GM18873 (cell line): ENCODE measurements around the gene DNMT3A.

Experiments
- ATAC-seq: cut with Tn5 transposase; IDR thresholded peaks from one replicate; pipeline ENCODE4 v1.9.1; 2021; ENCODE audit warnings: mild to moderate bottlenecking, moderate library complexity, moderate number of reproducible peaks; ENCODE audit not compliant: unreplicated experiment, low FRiP score

DNMT3A gene

DNA sequence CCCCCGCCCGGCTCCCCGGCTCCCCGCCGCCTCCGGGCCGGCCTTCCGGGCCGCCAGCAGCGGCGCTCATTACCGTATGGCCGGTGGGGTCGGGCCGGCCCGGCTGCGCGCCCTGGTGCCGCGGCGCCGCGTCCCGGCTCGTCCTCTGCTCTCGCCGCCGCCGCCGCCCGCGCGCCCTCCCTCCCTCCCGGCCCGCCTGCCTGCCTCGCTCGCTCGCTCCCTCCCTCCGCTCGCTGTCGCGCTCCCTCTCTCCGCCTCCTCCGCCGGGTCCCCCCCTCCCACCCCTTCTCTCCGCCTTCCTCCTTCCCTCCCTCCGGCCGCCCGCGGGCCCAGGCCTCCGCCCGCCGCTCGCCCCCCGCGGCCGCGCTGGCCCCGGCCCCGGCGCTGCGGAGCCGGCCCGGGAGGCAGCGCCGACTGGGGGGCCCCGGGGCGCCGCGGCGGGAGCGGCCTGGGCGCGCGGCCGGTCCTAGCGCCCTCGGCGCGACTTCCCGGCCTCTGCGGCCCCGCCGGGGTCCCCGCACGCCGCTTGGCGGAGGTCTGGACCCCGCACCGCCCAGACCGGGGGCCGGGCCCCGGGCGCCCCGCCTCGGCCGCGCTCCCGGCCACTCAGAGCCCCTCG, at the start of gene DNMT3A:
Gene DNMT3A (minus strand): TSS at position 173 of the 619 bp plus-strand sequence. CDS start 27,941 bp downstream, outside the sequence.
- ATAC-seq, result no peak

GRCh38 chr2:25389161-25389560, 47.4 kb upstream of the DNMT3A start:
- no peak for ATAC-seq

- ATAC-seq, result no peak
These were observed 46.8 kb upstream of the DNMT3A start for GRCh38 chr2:25388491-25388890.

- no peak for ATAC-seq
These were observed 46.2 kb upstream of the DNMT3A start for GRCh38 chr2:25387876-25388449.

DNA sequence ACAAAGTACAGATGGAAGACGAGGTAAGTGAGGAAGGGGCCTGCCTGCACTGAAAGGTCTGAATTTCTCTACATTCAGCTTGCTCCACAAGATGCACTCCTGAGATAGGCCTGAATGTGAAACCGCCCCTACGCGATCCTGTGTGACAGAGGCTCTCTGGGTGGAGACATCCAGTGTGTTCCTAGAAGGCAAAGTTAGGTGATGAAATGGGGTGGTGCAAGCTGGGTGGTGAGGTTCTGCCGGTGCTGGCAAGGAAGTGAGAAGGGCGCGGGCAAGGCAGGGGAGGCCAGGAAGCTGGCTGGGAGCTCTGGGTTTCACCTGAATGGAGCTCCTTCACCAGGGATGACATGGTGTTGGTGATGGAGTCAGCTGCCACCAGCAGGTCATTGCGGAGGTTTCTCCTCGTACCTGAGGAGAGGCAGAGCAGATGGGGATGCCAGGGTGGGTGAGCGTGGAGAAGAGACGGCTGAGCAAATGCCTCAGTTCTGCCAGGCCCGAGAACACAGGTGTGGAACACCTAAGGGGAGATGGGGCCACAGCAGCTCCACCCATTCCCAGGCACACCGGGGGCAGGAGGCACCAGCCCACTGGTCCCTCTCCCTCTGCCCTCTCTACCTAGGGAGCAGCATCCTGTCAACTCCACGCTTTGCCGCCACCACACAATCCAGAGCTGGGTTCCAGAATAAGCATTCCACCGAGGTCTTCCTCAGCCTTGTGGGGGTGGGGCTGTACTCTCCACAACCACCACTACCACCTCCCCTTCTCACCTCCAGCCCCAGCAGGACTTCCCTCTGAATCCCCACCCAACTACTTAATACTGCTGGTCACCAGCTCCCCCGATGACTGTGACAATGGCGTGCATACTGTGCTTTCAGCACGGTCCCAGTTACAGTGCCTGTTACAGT, 45.5 kb upstream of the DNMT3A start:
- no peak for ATAC-seq

DNA sequence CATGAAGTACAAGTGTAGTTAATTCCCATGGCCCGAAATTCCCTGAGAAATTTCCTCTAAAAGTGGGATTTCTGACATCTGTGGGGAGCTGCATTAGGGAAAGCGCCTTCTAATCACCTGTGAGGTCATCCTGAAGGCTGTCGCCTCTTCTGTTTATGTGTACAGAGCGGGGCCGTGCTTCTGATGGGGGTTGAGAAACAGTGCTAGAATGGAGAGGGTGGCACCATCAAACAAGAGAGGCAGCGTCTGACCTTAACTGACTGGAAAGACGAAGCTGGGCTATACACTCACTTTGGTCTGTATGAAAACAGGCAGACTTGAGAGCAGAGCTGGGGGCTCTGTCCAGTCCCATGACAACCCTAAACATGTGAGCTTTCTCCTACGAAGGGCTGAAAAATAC, 44.2 kb upstream of the DNMT3A start:
- no peak for ATAC-seq

DNA sequence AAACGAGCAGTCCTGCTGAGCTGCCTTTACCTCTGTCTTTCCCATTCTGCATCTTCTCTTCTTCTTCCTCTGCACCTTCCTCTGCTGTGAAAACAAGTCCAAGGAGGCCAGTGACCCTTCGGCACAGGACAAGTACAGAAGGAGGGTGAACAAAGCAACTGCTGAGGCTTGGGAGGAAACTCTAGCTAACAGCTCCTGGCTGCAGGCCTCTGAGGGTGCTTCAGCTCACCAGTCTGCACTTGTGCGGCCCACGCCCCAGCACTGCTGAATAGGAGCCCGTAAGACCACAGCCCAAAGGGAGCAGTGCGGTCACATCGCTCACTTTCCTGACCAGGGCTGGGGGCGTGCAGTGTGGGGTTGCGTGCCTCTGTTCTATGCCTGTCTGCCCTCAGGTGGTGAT, 42.1 kb upstream of the DNMT3A start:
- no peak for ATAC-seq

GRCh38 chr2:25381502-25381901, 39.8 kb upstream of the DNMT3A start:
- ATAC-seq, result no peak

GRCh38 chr2:25380586-25381375, 39.1 kb upstream of the DNMT3A start:
- ATAC-seq, result no peak

DNA sequence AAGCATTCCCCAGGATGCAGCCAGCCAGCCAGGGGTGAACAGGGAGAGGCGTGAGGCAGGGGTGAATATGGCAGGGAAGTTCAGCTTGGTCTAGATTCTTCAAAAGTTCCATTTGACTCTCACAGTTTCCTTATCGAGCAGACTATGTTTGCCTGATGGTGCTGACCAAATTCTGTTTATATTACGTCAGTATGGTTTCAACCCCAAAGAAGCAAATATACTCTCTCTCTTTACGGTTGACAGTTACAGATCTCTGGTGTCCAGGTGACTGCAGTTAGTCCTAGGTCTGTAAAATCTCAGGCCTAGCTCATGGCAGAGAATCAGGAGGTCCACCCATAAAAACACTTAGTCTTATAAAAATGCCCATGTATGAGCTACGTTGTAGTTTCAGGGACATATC, 38.3 kb upstream of the DNMT3A start:
- no peak for ATAC-seq

DNA sequence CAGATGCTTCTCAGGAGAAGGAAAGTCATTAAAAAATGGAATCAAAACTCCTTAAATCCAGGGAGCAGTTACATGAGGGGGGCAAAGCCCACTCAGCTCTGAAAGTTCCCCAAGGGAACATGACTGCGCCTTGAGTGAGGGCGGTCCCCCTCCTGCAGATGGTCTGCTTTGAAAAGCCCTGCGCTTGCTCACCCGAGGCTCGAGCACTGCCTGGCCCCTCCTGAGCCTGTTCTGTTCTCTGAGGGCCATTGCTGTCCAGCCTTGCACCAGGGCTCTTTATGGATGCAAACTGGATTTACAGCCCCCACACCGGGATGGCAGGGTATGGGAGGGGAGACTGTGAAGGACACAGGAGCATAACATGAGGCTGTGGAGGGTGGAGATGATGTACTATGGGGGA, 37.8 kb upstream of the DNMT3A start:
- no peak for ATAC-seq

- no peak for ATAC-seq
These were observed 37.2 kb upstream of the DNMT3A start for GRCh38 chr2:25378731-25379490.

- no peak for ATAC-seq
These were observed 36.2 kb upstream of the DNMT3A start for GRCh38 chr2:25377822-25378421.

GRCh38 chr2:25376750-25377621, 35.3 kb upstream of the DNMT3A start:
- peak; percentile 89 for ATAC-seq

DNA sequence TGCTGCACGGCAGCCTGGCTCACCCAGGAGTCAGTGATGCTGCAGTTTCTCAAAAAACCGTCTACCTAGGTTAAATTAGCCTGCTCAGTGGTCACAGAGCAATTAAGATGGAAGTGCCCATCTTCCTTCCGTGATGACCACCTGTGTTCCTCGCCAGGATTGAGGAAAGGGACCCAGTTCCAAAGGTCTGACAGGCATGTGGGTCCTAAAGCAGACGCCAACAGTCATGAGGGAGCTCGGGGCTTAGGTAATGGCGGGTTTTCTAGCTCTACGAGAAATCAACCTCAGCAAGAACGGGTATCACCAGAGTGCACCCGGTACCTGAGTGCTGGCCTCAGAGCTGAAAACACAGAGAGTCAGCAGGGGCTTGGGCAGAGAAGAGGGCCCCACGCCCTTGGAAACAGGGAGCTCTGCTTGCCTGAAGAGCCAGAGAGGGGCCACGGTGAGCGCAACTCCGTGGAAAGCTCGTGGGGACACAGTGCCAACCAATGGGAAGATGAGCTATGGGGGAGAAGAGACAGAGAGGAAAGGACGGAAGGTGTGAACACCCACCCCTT, 34.3 kb upstream of the DNMT3A start:
- ATAC-seq, result no peak

DNA sequence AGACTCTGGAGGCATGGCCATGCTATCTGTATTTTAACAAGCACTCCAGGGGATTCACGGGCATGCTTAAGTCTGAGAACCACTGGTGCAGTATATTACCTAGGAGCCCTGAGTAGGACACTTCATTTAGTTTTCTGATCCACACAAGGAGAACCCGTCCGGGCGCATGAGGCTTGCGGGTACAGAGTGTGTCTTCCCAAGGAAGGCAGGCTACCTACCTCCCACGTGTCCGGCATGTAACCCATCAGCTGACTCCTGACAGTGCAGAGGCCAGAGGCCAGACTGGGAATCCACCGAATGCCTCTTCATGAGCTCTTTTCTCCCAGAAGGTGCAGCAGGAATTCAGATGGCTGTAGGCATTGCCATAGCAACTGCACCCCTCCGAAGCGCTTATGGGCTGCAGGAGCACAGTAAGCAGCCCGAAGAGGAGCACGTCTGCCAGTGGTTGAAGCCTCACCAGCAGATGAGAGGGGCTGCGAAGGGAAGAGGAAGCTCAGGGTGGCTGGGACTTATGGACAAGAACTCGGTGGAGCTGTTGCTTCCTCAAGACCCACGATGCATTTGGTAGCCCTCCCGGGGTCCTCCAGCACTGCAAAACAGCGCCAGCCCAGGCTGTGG, 33.8 kb upstream of the DNMT3A start:
- no peak for ATAC-seq

- no peak for ATAC-seq
These were observed 33.1 kb upstream of the DNMT3A start for GRCh38 chr2:25374827-25375226.

DNA sequence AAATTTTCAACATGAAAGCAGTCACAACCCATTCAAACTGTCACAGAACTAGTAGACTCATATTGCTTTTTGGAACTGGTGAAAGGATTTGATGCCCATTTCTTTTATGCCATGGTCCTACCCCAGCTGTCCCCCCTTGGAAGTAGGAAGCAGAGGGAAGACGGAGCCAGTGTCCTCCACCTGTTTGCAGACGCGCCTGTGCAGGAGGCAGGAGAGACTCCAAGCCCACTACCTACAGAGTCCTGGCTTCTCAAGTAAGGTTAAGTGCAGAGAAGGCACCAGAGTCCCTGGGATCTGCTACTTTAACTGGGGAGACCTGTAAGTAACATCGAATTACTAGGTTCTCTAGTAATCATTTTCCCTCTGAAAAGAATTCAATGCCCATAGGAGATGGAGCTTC, 32.7 kb upstream of the DNMT3A start:
- ATAC-seq, result no peak
